ENCODE measurements around the gene MYH1. TPM values are rescaled to one million over a fixed set of nuclear protein-coding genes. Genes with fewer than 3 reads are reported as not detected.

MYH1 gene
- total and polyA plus RNA-seq, 8 donors, result 0.05 to 2.0 TPM; not detected in 6

DNA sequence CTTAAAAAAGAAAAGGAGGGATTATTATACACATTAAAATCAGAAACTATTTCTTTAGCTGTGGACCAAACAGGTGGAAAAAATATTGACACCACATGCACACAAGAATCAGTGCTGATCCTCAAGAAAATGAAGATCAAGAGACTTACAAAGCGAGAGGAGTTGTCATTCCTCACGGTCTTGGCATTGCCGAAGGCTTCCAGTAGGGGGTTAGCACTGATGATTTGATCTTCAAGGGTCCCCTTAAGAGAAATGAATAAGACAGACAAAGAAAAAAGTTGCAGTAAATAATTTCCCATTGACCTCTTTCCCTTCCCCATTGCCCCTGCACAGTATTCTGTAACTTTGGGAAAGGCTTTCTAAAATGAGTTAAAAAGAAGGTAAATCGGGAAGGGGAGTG, 54.9 kb downstream of the MYH1 start:
- Histone ChIP-seq H3K9me3 (no peaks in the 10 kb centered on the region), H3K27me3 (peaks cover 0 to 7% (median 0%) of the 10 kb centered on the region in 3 donors), H3K27ac (no peak overlapping the region), H3K36me3 (no peaks in the 10 kb centered on the region), H3K4me3 (no peak overlapping the region), H3K4me1 (no peaks in the 10 kb centered on the region)
- 69 to 77% (median 74%) methylated on average over 4 of the region's 4 CpGs for WGBS, 5 donors
- DNase-seq, result no peak
- intact Hi-C loops (cut with DNase I; ENCODE audit: low total_unique reads), result no loop called here
- no peak for TF ChIP-seq POLR2A (IDR thresholded peaks at IDR 0.05)
- no peak for TF ChIP-seq POLR2AphosphoS5 (IDR thresholded peaks at IDR 0.05)
- TF ChIP-seq, protein P1, sequence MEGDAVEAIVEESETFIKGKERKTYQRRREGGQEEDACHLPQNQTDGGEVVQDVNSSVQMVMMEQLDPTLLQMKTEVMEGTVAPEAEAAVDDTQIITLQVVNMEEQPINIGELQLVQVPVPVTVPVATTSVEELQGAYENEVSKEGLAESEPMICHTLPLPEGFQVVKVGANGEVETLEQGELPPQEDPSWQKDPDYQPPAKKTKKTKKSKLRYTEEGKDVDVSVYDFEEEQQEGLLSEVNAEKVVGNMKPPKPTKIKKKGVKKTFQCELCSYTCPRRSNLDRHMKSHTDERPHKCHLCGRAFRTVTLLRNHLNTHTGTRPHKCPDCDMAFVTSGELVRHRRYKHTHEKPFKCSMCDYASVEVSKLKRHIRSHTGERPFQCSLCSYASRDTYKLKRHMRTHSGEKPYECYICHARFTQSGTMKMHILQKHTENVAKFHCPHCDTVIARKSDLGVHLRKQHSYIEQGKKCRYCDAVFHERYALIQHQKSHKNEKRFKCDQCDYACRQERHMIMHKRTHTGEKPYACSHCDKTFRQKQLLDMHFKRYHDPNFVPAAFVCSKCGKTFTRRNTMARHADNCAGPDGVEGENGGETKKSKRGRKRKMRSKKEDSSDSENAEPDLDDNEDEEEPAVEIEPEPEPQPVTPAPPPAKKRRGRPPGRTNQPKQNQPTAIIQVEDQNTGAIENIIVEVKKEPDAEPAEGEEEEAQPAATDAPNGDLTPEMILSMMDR (IDR thresholded peaks at IDR 0.05), result no peak
- TF ChIP-seq EP300 (IDR thresholded peaks at IDR 0.05), result no peak

DNA sequence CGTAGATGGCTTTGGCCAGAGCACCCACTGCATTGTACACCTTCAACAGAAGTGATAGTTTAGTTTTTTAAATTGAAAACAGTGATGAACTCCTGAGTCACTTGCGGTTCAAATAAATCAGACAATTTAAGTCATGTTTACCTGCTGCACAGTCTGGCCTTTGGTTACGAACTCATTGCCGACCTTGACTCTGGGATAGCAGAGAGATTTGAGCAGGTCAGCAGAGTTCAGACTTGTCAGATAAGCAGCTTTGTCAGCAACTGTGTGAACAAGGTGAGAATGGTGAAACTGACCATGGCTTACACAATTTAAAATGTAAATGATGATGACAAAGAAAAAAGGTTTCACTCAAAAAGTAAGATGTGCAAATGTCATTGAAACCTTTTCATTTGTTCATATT, 58.3 kb downstream of the MYH1 start:
- H3K4me1 ChIP-seq, result no peaks in the 10 kb centered on the region
- H3K4me3 ChIP-seq, result no peak overlapping the region
- H3K27ac ChIP-seq, result no peak overlapping the region
- no peaks in the 10 kb centered on the region for H3K36me3 ChIP-seq
- no peak for DNase-seq
- WGBS, 5 donors, result 43 to 66% (median 50%) methylated on average over 4 of the region's 4 CpGs
- H3K27me3 ChIP-seq, result peaks cover 0 to 7% (median 0%) of the 10 kb centered on the region in 3 donors
- TF ChIP-seq, protein P1 (IDR thresholded peaks at IDR 0.05), result no peak
- no peak for TF ChIP-seq POLR2AphosphoS5 (IDR thresholded peaks at IDR 0.05)
- TF ChIP-seq EP300 (IDR thresholded peaks at IDR 0.05), result no peak
- no peak for TF ChIP-seq POLR2A (IDR thresholded peaks at IDR 0.05)
- intact Hi-C loops (cut with DNase I; ENCODE audit: low total_unique reads), result no loop called here
- H3K9me3 ChIP-seq, result no peaks in the 10 kb centered on the region

DNA sequence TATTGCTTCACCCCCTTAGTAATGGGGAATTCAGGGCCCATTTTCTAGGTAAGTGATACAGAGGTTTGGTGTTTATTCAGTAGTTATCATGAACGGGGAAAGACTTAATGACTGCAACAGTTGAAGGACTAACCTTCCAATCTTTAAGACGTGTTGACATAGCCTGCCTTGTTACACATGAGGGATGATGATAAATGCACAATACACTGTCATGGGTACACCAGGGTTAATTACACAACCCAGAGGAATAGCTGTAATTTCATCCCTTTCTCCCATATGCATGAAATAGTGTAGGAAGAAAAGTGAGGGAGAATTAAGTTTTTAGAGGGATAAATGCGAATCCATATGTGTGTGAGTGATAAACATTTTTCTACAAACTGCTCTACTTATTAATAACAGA, 59.6 kb downstream of the MYH1 start:
- no peaks in the 10 kb centered on the region for H3K36me3 ChIP-seq
- peaks cover 0 to 7% (median 0%) of the 10 kb centered on the region in 3 donors for H3K27me3 ChIP-seq
- H3K27ac ChIP-seq, result no peak overlapping the region
- H3K9me3 ChIP-seq, result no peaks in the 10 kb centered on the region
- 32 to 48% (median 42%) methylated on average over 3 of the region's 3 CpGs for WGBS, 5 donors
- intact Hi-C loops (cut with DNase I; ENCODE audit: low total_unique reads), result no loop called here
- TF ChIP-seq, protein P1 (IDR thresholded peaks at IDR 0.05), result no peak
- no peak for TF ChIP-seq EP300 (IDR thresholded peaks at IDR 0.05)
- TF ChIP-seq POLR2A (IDR thresholded peaks at IDR 0.05), result no peak
- TF ChIP-seq POLR2AphosphoS5 (IDR thresholded peaks at IDR 0.05), result no peak
- no peaks in the 10 kb centered on the region for H3K4me1 ChIP-seq
- H3K4me3 ChIP-seq, result no peak overlapping the region
- no peak for DNase-seq

DNA sequence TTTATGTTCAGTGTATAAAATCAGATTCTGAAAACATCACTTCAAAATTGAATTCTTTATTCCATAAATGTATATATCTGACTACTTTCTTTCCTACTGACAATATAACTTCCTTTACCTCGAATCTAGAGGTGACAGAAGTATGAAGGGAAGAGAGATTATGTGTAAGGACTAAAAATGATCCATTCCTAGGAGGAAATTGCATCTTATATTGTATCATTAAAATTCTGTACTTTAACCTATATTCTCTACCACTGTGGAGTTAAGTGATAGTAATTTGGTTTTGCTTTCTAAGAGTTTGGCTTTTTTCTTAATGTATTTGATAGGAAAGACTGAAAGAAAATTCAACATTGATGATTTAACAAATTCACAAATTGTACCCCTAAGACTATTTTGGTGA, 60.4 kb downstream of the MYH1 start:
- H3K27me3 ChIP-seq, result peaks cover 0 to 7% (median 0%) of the 10 kb centered on the region in 3 donors
- no peaks in the 10 kb centered on the region for H3K4me1 ChIP-seq
- H3K4me3 ChIP-seq, result no peak overlapping the region
- no peak overlapping the region for H3K27ac ChIP-seq
- TF ChIP-seq, protein P1 (IDR thresholded peaks at IDR 0.05), result no peak
- WGBS, 5 donors, result 15 to 23% (median 18%) methylated on average over 1 of the region's 1 CpG
- H3K36me3 ChIP-seq, result no peaks in the 10 kb centered on the region
- H3K9me3 ChIP-seq, result no peaks in the 10 kb centered on the region
- no peak for DNase-seq
- intact Hi-C loops (cut with DNase I; ENCODE audit: low total_unique reads), result no loop called here
